Panc1 (cell line): ENCODE data around the gene ACKR4. TPM values are rescaled to one million over a fixed set of nuclear protein-coding genes. Genes with fewer than 3 reads are reported as not detected.

Experiments used
- ATAC-seq: fragments of 200-7000 bp; cut with Tn5 transposase; 2 replicates; pipeline ENCODE4 v1.9.1; 2020; ENCODE audit warnings: mild to moderate bottlenecking, moderate library complexity
- BruUV-seq: library from RNA; stranded (reverse); fragments of 400-500 nt; replicated peaks from 2 replicates; lab custom pipeline; 2021; lab: Mats Ljungman, UMichigan
- CTCF ChIA-PET: fragments of 300-600 bp; sonication (Branson Sonifier 250); formaldehyde crosslinking; loops from one replicate; lab custom pipeline; 2022; ENCODE audit warnings: antibody characterized with exemption; lab: Charles Lee
- POLR2A ChIA-PET: fragments of 300-600 bp; sonication (Branson Sonifier 250); formaldehyde crosslinking; loops from one replicate; lab custom pipeline; 2022; ENCODE audit warnings: antibody characterized with exemption; lab: Charles Lee
- DNase-seq: peaks from one replicate; pipeline ENCODE4 v3.0.0-alpha.2; 2010; ENCODE audit warnings: low read depth, low spot score
- H3K27ac ChIP-seq: 2 replicates; pipeline ENCODE4 v1.5.1; 2011; ENCODE audit warnings: mild to moderate bottlenecking, low read length, inconsistent platforms
- H3K27me3 ChIP-seq: fragments of 200-500 bp; sonication (Bioruptor generic); 2 replicates; pipeline ENCODE4 v1.6.0; 2014; ENCODE audit warnings: low read length, inconsistent platforms; ENCODE audit not compliant: control insufficient read depth, insufficient read depth
- H3K36me3 ChIP-seq: fragments of 200-500 bp; sonication (Bioruptor generic); 2 replicates; pipeline ENCODE4 v1.5.1; 2014; ENCODE audit warnings: inconsistent platforms, mild to moderate bottlenecking, low read length, moderate library complexity; ENCODE audit not compliant: control insufficient read depth, insufficient read depth
- H3K4me1 ChIP-seq: 2 replicates; pipeline ENCODE4 v1.5.1; 2011; ENCODE audit warnings: inconsistent platforms, mild to moderate bottlenecking, low read length, moderate library complexity; ENCODE audit not compliant: control insufficient read depth, insufficient read depth
- H3K4me3 ChIP-seq, 2 experiments: 2 replicates each; pipeline ENCODE4 v1.5.1; 2011 to 2012; ENCODE audit warnings: low read depth in 2 of 2, low read length in 2 of 2, mild to moderate bottlenecking in 2 of 2, inconsistent platforms in 1 of 2, moderate library complexity in 1 of 2
- H3K9me3 ChIP-seq: fragments of 200-500 bp; sonication (Bioruptor generic); 2 replicates; pipeline ENCODE4 v1.5.1; 2014; ENCODE audit warnings: low read depth, mild to moderate bottlenecking, inconsistent platforms, low read length, moderate library complexity; ENCODE audit not compliant: control insufficient read depth, insufficient read depth
- POLR2AphosphoS5 ChIP-seq: IDR thresholded peaks from 2 replicates; pipeline ENCODE4 v1.6.1; 2012; ENCODE audit warnings: mild to moderate bottlenecking, low read depth, low read length, moderate library complexity
- REST ChIP-seq, 2 experiments: IDR thresholded peaks; 2 replicates each; pipeline ENCODE4 v1.6.1; 2011 to 2012; ENCODE audit warnings: low read depth in 2 of 2, control low read depth in 1 of 2, low read length in 1 of 2, mild to moderate bottlenecking in 1 of 2, moderate library complexity in 1 of 2; ENCODE audit not compliant: insufficient read depth in 1 of 2
- SIN3A ChIP-seq: IDR thresholded peaks from 2 replicates; pipeline ENCODE4 v1.6.1; 2012; ENCODE audit warnings: low read depth, mild to moderate bottlenecking, low read length, moderate library complexity, borderline replicate concordance; ENCODE audit not compliant: insufficient read depth
- TCF7L2 ChIP-seq: IDR thresholded peaks from 2 replicates; pipeline ENCODE4 v1.6.1; 2011; ENCODE audit warnings: mild to moderate bottlenecking, low read depth, low read length, inconsistent platforms
- in situ Hi-C: cut with HindIII; loops from 2 replicates; pipeline ENCODE4 v1.10.0; 2016; ENCODE audit warnings: low sequenced_read_pairs, low pct_unique_long_range_greater_than_20kb
- intact Hi-C: fragments of 100-400 bp; cut with micrococcal nuclease; formaldehyde crosslinking; loops from one replicate; pipeline ENCODE4 v1.10.0; 2022; ENCODE audit not compliant: unreplicated experiment
- total RNA-seq: library from RNA; stranded (reverse); gene quantifications from one replicate; pipeline ENCODE4 v1.2.1, GENCODE V29; 2021; ENCODE audit not compliant: unreplicated experiment
- TF ChIP-seq, protein P1 (sequence below): fragments of 450-650 bp; IDR thresholded peaks from 2 replicates; pipeline ENCODE4 v1.5.1; 2017; ENCODE audit warnings: mild to moderate bottlenecking

Gene ACKR4
- total RNA-seq, 1 experiment from 2014 or later: not detected

DNA sequence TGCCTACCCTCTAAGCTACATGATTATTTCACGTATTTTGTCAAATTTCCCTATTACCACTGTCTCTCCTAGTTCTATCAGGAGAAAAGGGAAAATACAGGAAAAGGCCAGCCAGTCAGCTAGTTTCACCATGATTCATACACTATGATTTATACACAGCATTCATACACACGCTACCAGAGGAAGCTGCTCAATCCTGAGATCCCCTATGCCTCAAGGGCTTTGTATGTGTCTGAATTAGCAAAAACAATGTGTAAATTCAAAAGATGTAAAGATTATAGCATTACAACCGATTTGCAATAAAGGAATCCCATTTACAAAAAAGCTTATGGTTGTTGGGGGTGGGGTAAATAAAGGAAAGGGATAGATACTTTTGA is 3.1 kb upstream of the ACKR4 start:
- intact Hi-C loops (no loop called here), in situ Hi-C loops (no loop called here)
- BruUV-seq: no TSS peak
- TF ChIP-seq, protein P1, sequence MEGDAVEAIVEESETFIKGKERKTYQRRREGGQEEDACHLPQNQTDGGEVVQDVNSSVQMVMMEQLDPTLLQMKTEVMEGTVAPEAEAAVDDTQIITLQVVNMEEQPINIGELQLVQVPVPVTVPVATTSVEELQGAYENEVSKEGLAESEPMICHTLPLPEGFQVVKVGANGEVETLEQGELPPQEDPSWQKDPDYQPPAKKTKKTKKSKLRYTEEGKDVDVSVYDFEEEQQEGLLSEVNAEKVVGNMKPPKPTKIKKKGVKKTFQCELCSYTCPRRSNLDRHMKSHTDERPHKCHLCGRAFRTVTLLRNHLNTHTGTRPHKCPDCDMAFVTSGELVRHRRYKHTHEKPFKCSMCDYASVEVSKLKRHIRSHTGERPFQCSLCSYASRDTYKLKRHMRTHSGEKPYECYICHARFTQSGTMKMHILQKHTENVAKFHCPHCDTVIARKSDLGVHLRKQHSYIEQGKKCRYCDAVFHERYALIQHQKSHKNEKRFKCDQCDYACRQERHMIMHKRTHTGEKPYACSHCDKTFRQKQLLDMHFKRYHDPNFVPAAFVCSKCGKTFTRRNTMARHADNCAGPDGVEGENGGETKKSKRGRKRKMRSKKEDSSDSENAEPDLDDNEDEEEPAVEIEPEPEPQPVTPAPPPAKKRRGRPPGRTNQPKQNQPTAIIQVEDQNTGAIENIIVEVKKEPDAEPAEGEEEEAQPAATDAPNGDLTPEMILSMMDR: no peak
- TF ChIP-seq POLR2AphosphoS5 (no peak), REST (IDR thresholded peaks at IDR 0.05; ENCODE audit: insufficient read depth in 1 of 2, low read depth in 2 of 2, low read length in 1 of 2) (no peak), SIN3A (no peak), TCF7L2 (no peak)
- CTCF ChIA-PET: no interaction called here
- no peaks in the 10 kb centered on the region for H3K27me3 ChIP-seq
- DNase-seq (peak; percentile 8), ATAC-seq (peak; percentile 76)
- H3K36me3 ChIP-seq: no peaks in the 10 kb centered on the region
- H3K4me1 ChIP-seq: no peaks in the 10 kb centered on the region
- H3K4me3 ChIP-seq: no peak overlapping the region
- H3K9me3 ChIP-seq: no peaks in the 10 kb centered on the region
- POLR2A ChIA-PET: no interaction called here
- H3K27ac ChIP-seq: no peak overlapping the region

- Histone ChIP-seq H3K27me3 (no peaks in the 10 kb centered on the region), H3K4me1 (no peaks in the 10 kb centered on the region), H3K9me3 (no peaks in the 10 kb centered on the region), H3K27ac (no peak overlapping the region), H3K36me3 (no peaks in the 10 kb centered on the region), H3K4me3 (no peak overlapping the region)
- no TSS peak for BruUV-seq
- TF ChIP-seq SIN3A (no peak), POLR2AphosphoS5 (no peak), TCF7L2 (no peak), REST (IDR thresholded peaks at IDR 0.05; ENCODE audit: insufficient read depth in 1 of 2, low read depth in 2 of 2, low read length in 1 of 2) (no peak)
- TF ChIP-seq, protein P1: no peak
- DNase-seq (no peak), ATAC-seq (no peak)
- ChIA-PET CTCF (no interaction called here), POLR2A (no interaction called here)
- in situ Hi-C loops (no loop called here), intact Hi-C loops (no loop called here)
Measured at GRCh38 chr3:132594498-132594897, 2.6 kb upstream of the ACKR4 start.
